HG03521 (cell line): ENCODE results near the gene ANKRD12.
A peak's percentile ranks its signal among the peaks of the same experiment; 100 is the strongest.
"Not testable (repeated sequence)": the region's sequence is repeated elsewhere in the genome, so short reads cannot be mapped to it uniquely, and the experiment has no call there.

ENCODE experiments used
- ATAC-seq: cut with Tn5 transposase; IDR thresholded peaks from one replicate; pipeline ENCODE4 v1.9.1; 2021; ENCODE audit warnings: mild to moderate bottlenecking, moderate library complexity; ENCODE audit not compliant: unreplicated experiment

Gene ANKRD12

GRCh38 chr18:9136315-9137155 is at the start of gene ANKRD12:
Gene ANKRD12 (plus strand): TSS chr18:9136781. CDS start chr18:9182433, 45,652 bp downstream.
- ATAC-seq = peak; percentile 69

GRCh38 chr18:9087144-9087543 is 49.4 kb upstream of the ANKRD12 start:
- ATAC-seq = no peak

- no peak for ATAC-seq
These were observed 48.3 kb upstream of the ANKRD12 start for GRCh38 chr18:9088252-9088651.

GRCh38 chr18:9088727-9089126 is 47.9 kb upstream of the ANKRD12 start:
- ATAC-seq = not testable (repeated sequence)

- ATAC-seq = no peak
These were observed 46.0 kb upstream of the ANKRD12 start for GRCh38 chr18:9090578-9090977.

- no peak for ATAC-seq
These were observed 45.5 kb upstream of the ANKRD12 start for GRCh38 chr18:9091066-9091476.

- no peak for ATAC-seq
These were observed 43.9 kb upstream of the ANKRD12 start for GRCh38 chr18:9092665-9093064.

GRCh38 chr18:9093109-9093508 is 43.5 kb upstream of the ANKRD12 start:
- not testable (repeated sequence) for ATAC-seq

- ATAC-seq = no peak
These were observed 42.0 kb upstream of the ANKRD12 start for GRCh38 chr18:9094307-9095226.

- ATAC-seq = peak; percentile 86
These were observed 41.1 kb upstream of the ANKRD12 start for GRCh38 chr18:9095297-9096006.

- ATAC-seq = no peak
These were observed 40.6 kb upstream of the ANKRD12 start for GRCh38 chr18:9096007-9096371.

GRCh38 chr18:9096685-9097084 is 39.9 kb upstream of the ANKRD12 start:
- ATAC-seq = no peak

GRCh38 chr18:9097349-9097748 is 39.2 kb upstream of the ANKRD12 start:
- no peak for ATAC-seq

- ATAC-seq = no peak
These were observed 35.8 kb upstream of the ANKRD12 start for GRCh38 chr18:9100796-9101195.

GRCh38 chr18:9101730-9102507 is 34.7 kb upstream of the ANKRD12 start:
- ATAC-seq = no peak

- ATAC-seq = peak; percentile 95
These were observed 33.8 kb upstream of the ANKRD12 start, which contains the start of gene NDUFV2 for GRCh38 chr18:9102508-9103375. Gene NDUFV2 (plus strand): TSS chr18:9102699. CDS start chr18:9102744, 45 bp downstream.

GRCh38 chr18:9103376-9103873 is 33.2 kb upstream of the ANKRD12 start:
- ATAC-seq = no peak

GRCh38 chr18:9104244-9104901 is 32.2 kb upstream of the ANKRD12 start:
- no peak for ATAC-seq

GRCh38 chr18:9105420-9105819 is 31.2 kb upstream of the ANKRD12 start:
- ATAC-seq = no peak
